Esophagus squamous epithelium (tissue), 4 donors: ENCODE measurements around the gene KNOP1.

Experiments used
- POLR2A ChIP-seq, 4 donors: fragments of 450-650 bp; IDR thresholded peaks; one replicate each; pipeline ENCODE4 v1.6.1; 2017; ENCODE audit warnings: antibody characterized with exemption in 4 of 4, mild to moderate bottlenecking in 4 of 4, moderate library complexity in 3 of 4
- TF ChIP-seq, protein P1 (sequence below), 6 experiments: fragments of 450-650 bp in 4 of 6; fragments of 200-600 bp in 2 of 6; sonication (generic) in 2 of 6; IDR thresholded peaks; one replicate each; pipeline ENCODE4 v1.5.1; 2016 to 2019; ENCODE audit warnings: antibody characterized with exemption in 6 of 6, mild to moderate bottlenecking in 4 of 6, moderate library complexity in 4 of 6

GRCh38 chr16:19765860-19766553, 48.0 kb upstream of the KNOP1 start:
- TF ChIP-seq POLR2A (IDR thresholded peaks at IDR 0.05), result no peak
- TF ChIP-seq, protein P1, sequence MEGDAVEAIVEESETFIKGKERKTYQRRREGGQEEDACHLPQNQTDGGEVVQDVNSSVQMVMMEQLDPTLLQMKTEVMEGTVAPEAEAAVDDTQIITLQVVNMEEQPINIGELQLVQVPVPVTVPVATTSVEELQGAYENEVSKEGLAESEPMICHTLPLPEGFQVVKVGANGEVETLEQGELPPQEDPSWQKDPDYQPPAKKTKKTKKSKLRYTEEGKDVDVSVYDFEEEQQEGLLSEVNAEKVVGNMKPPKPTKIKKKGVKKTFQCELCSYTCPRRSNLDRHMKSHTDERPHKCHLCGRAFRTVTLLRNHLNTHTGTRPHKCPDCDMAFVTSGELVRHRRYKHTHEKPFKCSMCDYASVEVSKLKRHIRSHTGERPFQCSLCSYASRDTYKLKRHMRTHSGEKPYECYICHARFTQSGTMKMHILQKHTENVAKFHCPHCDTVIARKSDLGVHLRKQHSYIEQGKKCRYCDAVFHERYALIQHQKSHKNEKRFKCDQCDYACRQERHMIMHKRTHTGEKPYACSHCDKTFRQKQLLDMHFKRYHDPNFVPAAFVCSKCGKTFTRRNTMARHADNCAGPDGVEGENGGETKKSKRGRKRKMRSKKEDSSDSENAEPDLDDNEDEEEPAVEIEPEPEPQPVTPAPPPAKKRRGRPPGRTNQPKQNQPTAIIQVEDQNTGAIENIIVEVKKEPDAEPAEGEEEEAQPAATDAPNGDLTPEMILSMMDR (IDR thresholded peaks at IDR 0.05), result no peak
